Gastrocnemius medialis (tissue), 4 donors: Measurements from ENCODE around the gene LDLRAD4.

Experiments used
- CTCF ChIP-seq, 5 experiments: fragments of 450-650 bp in 3 of 5; fragments of 200-600 bp in 2 of 5; sonication (generic) in 2 of 5; IDR thresholded peaks in 4 of 5; conservative IDR thresholded peaks in 1 of 5; 1 replicate in 4 of 5; 2 replicates in 1 of 5; pipeline ENCODE4 v1.5.1; 2016 to 2019; ENCODE audit warnings: antibody characterized with exemption in 5 of 5, mild to moderate bottlenecking in 3 of 5, moderate library complexity in 3 of 5
- POLR2A ChIP-seq, 2 donors: fragments of 450-650 bp; IDR thresholded peaks; one replicate each; pipeline ENCODE4 v1.6.1; 2017; ENCODE audit warnings: antibody characterized with exemption in 2 of 2, mild to moderate bottlenecking in 2 of 2, moderate library complexity in 2 of 2

DNA sequence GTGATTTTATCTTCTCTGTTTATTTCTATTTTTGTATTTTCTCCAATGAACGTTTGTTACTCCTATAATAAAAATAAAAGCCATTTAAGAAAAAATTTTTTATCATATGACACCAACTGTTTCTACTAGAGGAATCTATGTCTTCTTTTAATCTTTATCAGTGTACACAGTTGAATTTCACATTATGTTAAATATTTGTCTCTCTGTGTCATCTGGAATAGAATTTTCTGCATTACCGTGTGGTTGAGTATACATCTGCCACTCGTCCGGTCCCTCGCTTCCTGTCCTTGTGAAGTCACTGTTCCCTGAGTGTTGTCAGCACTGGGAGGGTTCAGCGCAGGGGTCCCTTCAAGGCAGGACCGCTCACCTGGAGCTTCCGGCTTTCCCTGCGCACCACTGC lies 99.2 kb downstream of the LDLRAD4 start:
- TF ChIP-seq CTCF (IDR thresholded peaks at IDR 0.05 in 4 of 5, conservative IDR thresholded peaks at IDR 0.05 in 1 of 5) (no peak), POLR2A (IDR thresholded peaks at IDR 0.05) (no peak)
